Neural progenitor cell (in vitro differentiated cells): ENCODE measurements around the gene BTBD7.

Experiments
- EZH2phosphoT487 ChIP-seq: fragments of 200-600 bp; sonication (generic); IDR thresholded peaks from 2 replicates; pipeline ENCODE4 v1.6.1; 2017; ENCODE audit warnings: antibody characterized with exemption
- TF ChIP-seq, protein P1 (sequence below): fragments of 200-600 bp; sonication (generic); IDR thresholded peaks from 2 replicates; pipeline ENCODE4 v1.5.1; 2017; ENCODE audit warnings: antibody characterized with exemption, mild to moderate bottlenecking

DNA sequence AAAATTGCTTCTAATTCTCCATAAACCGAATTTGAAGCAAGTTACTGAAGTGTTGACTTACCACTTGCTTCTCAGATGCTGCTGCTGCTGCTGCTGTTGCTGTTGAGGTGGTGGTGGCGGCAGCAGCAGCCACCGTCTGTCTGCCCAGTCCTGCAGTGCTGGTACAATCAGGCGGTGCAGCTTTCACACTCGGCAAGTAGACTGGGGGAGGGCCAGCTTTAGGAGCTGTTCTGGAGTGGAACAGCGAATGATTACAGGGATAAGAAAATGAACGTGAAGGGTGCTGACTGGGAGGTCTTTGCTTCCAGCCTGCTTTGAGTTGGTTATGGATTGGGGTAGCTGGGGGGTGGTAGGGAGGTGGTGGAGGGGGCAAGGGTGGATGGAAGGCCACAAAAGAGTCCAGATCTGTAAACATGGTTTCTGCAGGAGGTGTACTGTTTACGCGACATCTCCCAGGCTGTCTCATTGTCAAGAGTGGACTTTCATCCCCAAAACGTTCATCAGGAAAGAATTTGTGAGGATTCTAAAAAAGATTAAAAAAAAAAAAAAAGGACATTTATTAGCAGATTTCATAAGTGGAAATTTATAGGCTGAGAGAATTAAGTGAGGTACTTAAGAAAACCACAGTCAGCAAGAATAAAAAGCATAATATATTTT is 86.9 kb downstream of the BTBD7 start:
- TF ChIP-seq, protein P1, sequence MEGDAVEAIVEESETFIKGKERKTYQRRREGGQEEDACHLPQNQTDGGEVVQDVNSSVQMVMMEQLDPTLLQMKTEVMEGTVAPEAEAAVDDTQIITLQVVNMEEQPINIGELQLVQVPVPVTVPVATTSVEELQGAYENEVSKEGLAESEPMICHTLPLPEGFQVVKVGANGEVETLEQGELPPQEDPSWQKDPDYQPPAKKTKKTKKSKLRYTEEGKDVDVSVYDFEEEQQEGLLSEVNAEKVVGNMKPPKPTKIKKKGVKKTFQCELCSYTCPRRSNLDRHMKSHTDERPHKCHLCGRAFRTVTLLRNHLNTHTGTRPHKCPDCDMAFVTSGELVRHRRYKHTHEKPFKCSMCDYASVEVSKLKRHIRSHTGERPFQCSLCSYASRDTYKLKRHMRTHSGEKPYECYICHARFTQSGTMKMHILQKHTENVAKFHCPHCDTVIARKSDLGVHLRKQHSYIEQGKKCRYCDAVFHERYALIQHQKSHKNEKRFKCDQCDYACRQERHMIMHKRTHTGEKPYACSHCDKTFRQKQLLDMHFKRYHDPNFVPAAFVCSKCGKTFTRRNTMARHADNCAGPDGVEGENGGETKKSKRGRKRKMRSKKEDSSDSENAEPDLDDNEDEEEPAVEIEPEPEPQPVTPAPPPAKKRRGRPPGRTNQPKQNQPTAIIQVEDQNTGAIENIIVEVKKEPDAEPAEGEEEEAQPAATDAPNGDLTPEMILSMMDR, result no peak
- no peak for TF ChIP-seq EZH2phosphoT487
